Keratinocyte (primary cell): ENCODE data around the gene ACTN1. TPM values are rescaled to one million over a fixed set of nuclear protein-coding genes. Genes with fewer than 3 reads are reported as not detected.

ENCODE experiments used
- DNase-seq: peaks from one replicate; pipeline ENCODE4 v3.0.0-alpha.2; 2011; ENCODE audit warnings: low read depth, missing footprints, low spot score
- FAIRE-seq: peaks from 2 replicates; lab custom pipeline; 2011; peaks lifted over from hg19 to GRCh38; lab: Jason Lieb, UNC
- H2AFZ ChIP-seq: 2 replicates; pipeline ENCODE4 v1.6.0; 2012; ENCODE audit warnings: low read length, control low read depth, inconsistent platforms; ENCODE audit not compliant: control insufficient read depth
- H3K27ac ChIP-seq: 2 replicates; pipeline ENCODE4 v1.5.1; 2011; ENCODE audit warnings: low read length; ENCODE audit not compliant: control insufficient read depth, insufficient read depth
- H3K27me3 ChIP-seq: 3 replicates; pipeline ENCODE4 v1.6.0; 2011; ENCODE audit warnings: low read length; ENCODE audit not compliant: control insufficient read depth, insufficient read depth; ENCODE audit errors: extremely low read depth
- H3K36me3 ChIP-seq, 2 experiments: 2 replicates in 1 of 2; 3 replicates in 1 of 2; pipeline ENCODE4 v1.5.1; 2011; ENCODE audit warnings: low read length in 2 of 2, mild to moderate bottlenecking in 1 of 2; ENCODE audit not compliant: control insufficient read depth in 2 of 2, insufficient read depth in 2 of 2; ENCODE audit errors: extremely low read depth in 1 of 2
- H3K4me1 ChIP-seq: 3 replicates; pipeline ENCODE4 v1.5.1; 2011; ENCODE audit warnings: low read length; ENCODE audit not compliant: control insufficient read depth, insufficient read depth; ENCODE audit errors: extremely low read depth
- H3K4me2 ChIP-seq: 3 replicates; pipeline ENCODE4 v1.6.0; 2011; ENCODE audit warnings: low read depth, low read length; ENCODE audit not compliant: control insufficient read depth, insufficient read depth; ENCODE audit errors: extremely low read depth
- H3K4me3 ChIP-seq, 3 experiments: fragments of 200-600 bp in 1 of 3; sonication (generic) in 1 of 3; 2 replicates in 2 of 3; 3 replicates in 1 of 3; pipeline ENCODE4 v1.5.1; 2011 to 2016; ENCODE audit warnings: low read length in 3 of 3, mild to moderate bottlenecking in 3 of 3, control low read depth in 2 of 3, inconsistent platforms in 1 of 3, low read depth in 1 of 3, mixed read lengths in 1 of 3, mixed run types in 1 of 3, moderate library complexity in 1 of 3; ENCODE audit not compliant: control insufficient read depth in 2 of 3, insufficient read depth in 2 of 3; ENCODE audit errors: extremely low read depth in 1 of 3
- H3K79me2 ChIP-seq: 2 replicates; pipeline ENCODE4 v1.6.0; 2012; ENCODE audit warnings: low read length; ENCODE audit not compliant: control insufficient read depth, insufficient read depth
- H3K9ac ChIP-seq: 3 replicates; pipeline ENCODE4 v1.6.0; 2011; ENCODE audit warnings: low read length; ENCODE audit not compliant: control insufficient read depth, insufficient read depth; ENCODE audit errors: extremely low read depth
- H3K9me1 ChIP-seq: 3 replicates; pipeline ENCODE4 v1.6.0; 2011; ENCODE audit warnings: low read length; ENCODE audit not compliant: control insufficient read depth, insufficient read depth; ENCODE audit errors: extremely low read depth
- H3K9me3 ChIP-seq: 2 replicates; pipeline ENCODE4 v1.5.1; 2012; ENCODE audit warnings: low read depth, low read length; ENCODE audit not compliant: control insufficient read depth
- H4K20me1 ChIP-seq: 3 replicates; pipeline ENCODE4 v1.6.0; 2011; ENCODE audit warnings: low read length; ENCODE audit not compliant: control insufficient read depth, insufficient read depth; ENCODE audit errors: extremely low read depth
- EZH2 ChIP-seq: IDR thresholded peaks from one replicate; pipeline ENCODE4 v1.6.1; 2012; ENCODE audit warnings: inconsistent platforms, mild to moderate bottlenecking, low read length, moderate library complexity
- dilution Hi-C: fragments of 300-500 bp; cut with MboI; formaldehyde crosslinking; loops from one replicate; pipeline ENCODE4 v1.7.0; 2020; ENCODE audit warnings: low sequenced_read_pairs; ENCODE audit not compliant: extremely low pct_ligation_motif_present
- polyA plus RNA-seq, 5 experiments: library from polyadenylated mRNA; depleted of rRNA in 3 of 5; stranded (reverse) in 3 of 5; stranded (forward) in 1 of 5; unstranded in 1 of 5; fragments of >200 nt; gene quantifications; 1 replicate in 1 of 5; 2 replicates in 3 of 5; 3 replicates in 1 of 5; pipeline versions ENCODE4 v1.2.1 to v1.2.3, GENCODE V29; 2011 to 2012; ENCODE audit warnings: missing spikeins in 2 of 5, low read depth in 1 of 5, low replicate concordance in 1 of 5
- TF ChIP-seq, protein P1 (sequence below), 3 experiments: IDR thresholded peaks in 1 of 3; conservative IDR thresholded peaks in 1 of 3; optimal IDR thresholded peaks in 1 of 3; 2 replicates in 2 of 3; 3 replicates in 1 of 3; pipeline versions ENCODE3 to v1.5.1; 2011; ENCODE audit warnings: low read length in 3 of 3, mild to moderate bottlenecking in 3 of 3, moderate library complexity in 2 of 3, control low read depth in 1 of 3, inconsistent platforms in 1 of 3; ENCODE audit not compliant: insufficient read depth in 2 of 3; ENCODE audit errors: extremely low read depth in 1 of 3

Gene ACTN1
- polyA plus RNA-seq, 1 donor (not counting 4 experiments of a cell fraction or from before 2014, with no cell fraction given) = 558 TPM

DNA sequence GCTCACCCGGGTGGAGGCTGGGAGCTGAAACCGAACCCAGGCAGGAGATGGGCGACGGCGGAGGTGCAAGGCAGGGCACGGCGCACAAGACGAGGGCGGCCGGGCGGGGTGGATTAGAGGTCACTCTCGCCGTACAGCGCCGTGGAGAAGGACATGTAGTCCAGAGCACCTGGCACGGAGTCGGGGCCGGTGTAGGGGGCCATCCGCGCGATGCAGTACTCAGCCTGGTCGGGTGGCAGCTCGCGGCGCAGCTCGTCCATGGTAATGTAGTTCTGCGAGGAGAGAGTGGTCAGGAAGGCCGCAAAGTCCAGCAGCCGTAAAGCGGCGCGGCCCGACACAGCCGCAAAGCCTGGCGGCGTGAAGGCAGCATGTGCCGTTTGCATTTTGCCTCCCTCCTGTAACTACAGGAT, 104.4 kb downstream of the ACTN1 start:
- Histone ChIP-seq H3K79me2 (peaks cover 6% of the 10 kb centered on the region), H3K4me2 (no peak overlapping the region), H4K20me1 (peaks cover 14% of the 10 kb centered on the region), H3K27ac (no peak overlapping the region), H3K9ac (no peak overlapping the region), H3K4me3 (no peak overlapping the region), H3K9me3 (no peaks in the 10 kb centered on the region), H3K4me1 (peaks cover 4% of the 10 kb centered on the region), H3K36me3 (peaks cover 60 to 71% of the 10 kb centered on the region in 2 experiments), H3K9me1 (peaks cover 4% of the 10 kb centered on the region), H2AFZ (no peak overlapping the region), H3K27me3 (no peaks in the 10 kb centered on the region)
- dilution Hi-C loops = no loop called here
- TF ChIP-seq EZH2 = no peak
- TF ChIP-seq, protein P1, sequence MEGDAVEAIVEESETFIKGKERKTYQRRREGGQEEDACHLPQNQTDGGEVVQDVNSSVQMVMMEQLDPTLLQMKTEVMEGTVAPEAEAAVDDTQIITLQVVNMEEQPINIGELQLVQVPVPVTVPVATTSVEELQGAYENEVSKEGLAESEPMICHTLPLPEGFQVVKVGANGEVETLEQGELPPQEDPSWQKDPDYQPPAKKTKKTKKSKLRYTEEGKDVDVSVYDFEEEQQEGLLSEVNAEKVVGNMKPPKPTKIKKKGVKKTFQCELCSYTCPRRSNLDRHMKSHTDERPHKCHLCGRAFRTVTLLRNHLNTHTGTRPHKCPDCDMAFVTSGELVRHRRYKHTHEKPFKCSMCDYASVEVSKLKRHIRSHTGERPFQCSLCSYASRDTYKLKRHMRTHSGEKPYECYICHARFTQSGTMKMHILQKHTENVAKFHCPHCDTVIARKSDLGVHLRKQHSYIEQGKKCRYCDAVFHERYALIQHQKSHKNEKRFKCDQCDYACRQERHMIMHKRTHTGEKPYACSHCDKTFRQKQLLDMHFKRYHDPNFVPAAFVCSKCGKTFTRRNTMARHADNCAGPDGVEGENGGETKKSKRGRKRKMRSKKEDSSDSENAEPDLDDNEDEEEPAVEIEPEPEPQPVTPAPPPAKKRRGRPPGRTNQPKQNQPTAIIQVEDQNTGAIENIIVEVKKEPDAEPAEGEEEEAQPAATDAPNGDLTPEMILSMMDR (optimal IDR thresholded peaks at IDR 0.05 in 1 of 3, IDR thresholded peaks at IDR 0.05 in 1 of 3, conservative IDR thresholded peaks at IDR 0.05 in 1 of 3; ENCODE audit: extremely low read depth in 1 of 3, insufficient read depth in 2 of 3, low read length in 3 of 3) = no peak
- FAIRE-seq (no peak), DNase-seq (no peak)

DNA sequence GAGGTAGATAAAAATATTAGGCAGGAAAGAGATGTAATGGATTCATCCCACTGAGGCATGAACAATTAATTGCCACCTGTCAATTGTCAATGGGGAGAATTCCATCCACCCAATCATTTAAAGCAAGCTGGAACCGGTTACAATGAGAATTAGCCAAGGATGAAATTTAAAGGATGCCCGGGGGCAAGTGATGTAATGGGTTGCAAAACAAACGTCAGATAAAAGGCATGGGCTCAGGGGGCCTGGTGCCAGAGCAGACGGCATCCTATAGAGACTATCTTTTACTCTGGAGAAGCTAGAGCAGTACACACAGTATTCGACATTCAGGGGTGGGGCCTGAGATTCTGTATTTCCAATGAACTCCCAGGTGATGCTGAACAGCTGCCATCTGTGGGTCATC, 105.7 kb downstream of the ACTN1 start:
- H3K9me3 ChIP-seq = no peaks in the 10 kb centered on the region

More for the DNA sequence above, 105.7 kb downstream of the ACTN1 start:
- dilution Hi-C loops = no loop called here
- peak; percentile 48 for FAIRE-seq
- Histone ChIP-seq H3K27me3 (no peaks in the 10 kb centered on the region), H3K4me3 (no peak overlapping the region), H3K36me3 (peaks cover 48 to 61% of the 10 kb centered on the region in 2 experiments), H3K9ac (no peak overlapping the region), H3K4me1 (peaks cover 4% of the 10 kb centered on the region), H2AFZ (no peak overlapping the region), H3K9me1 (peaks cover 4% of the 10 kb centered on the region), H3K4me2 (no peak overlapping the region), H4K20me1 (peaks cover 16% of the 10 kb centered on the region), H3K79me2 (peaks cover 5% of the 10 kb centered on the region), H3K27ac (peak overlapping the region; percentile 33)
- DNase-seq = no peak
- TF ChIP-seq, protein P1 (optimal IDR thresholded peaks at IDR 0.05 in 1 of 3, IDR thresholded peaks at IDR 0.05 in 1 of 3, conservative IDR thresholded peaks at IDR 0.05 in 1 of 3; ENCODE audit: extremely low read depth in 1 of 3, insufficient read depth in 2 of 3, low read length in 3 of 3) = no peak
- no peak for TF ChIP-seq EZH2
